Spinal cord (tissue), 10 donors: ENCODE results near the gene ERICH6B. TPM values are rescaled to one million over a fixed set of nuclear protein-coding genes. Genes with fewer than 3 reads are reported as not detected.

Source experiments
- DNase-seq, 6 donors: peaks; one replicate each; pipeline versions ENCODE4 v3.0.0 to v3.0.0-alpha.2; 2013 to 2015; ENCODE audit warnings: low spot score in 6 of 6, low read depth in 4 of 6
- H3K27ac ChIP-seq: one replicate; pipeline ENCODE4 v1.5.1; 2013; ENCODE audit warnings: low read depth, low read length, control low read depth
- H3K27me3 ChIP-seq: one replicate; pipeline ENCODE4 v1.6.1; 2013; ENCODE audit warnings: low read length; ENCODE audit not compliant: control insufficient read depth, insufficient read depth
- H3K36me3 ChIP-seq: one replicate; pipeline ENCODE4 v1.6.1; 2013; ENCODE audit warnings: low read length; ENCODE audit not compliant: control insufficient read depth, insufficient read depth
- H3K4me1 ChIP-seq: one replicate; pipeline ENCODE4 v1.6.1; 2013; ENCODE audit warnings: low read length; ENCODE audit not compliant: control insufficient read depth, insufficient read depth
- H3K4me3 ChIP-seq: one replicate; pipeline ENCODE4 v1.5.1; 2013; ENCODE audit warnings: low read depth, low read length, control low read depth
- H3K9me3 ChIP-seq: one replicate; pipeline ENCODE4 v1.6.1; 2013; ENCODE audit warnings: low read length; ENCODE audit not compliant: control insufficient read depth, insufficient read depth
- WGBS: methylation state at CpG from one replicate; pipeline ENCODE4 v1.1.5; 2013; ENCODE audit warnings: missing lambda C conversion rate; ENCODE audit not compliant: insufficient coverage; 5-methylcytosine and 5-hydroxymethylcytosine counted together
- polyA plus RNA-seq, 2 donors: library from polyadenylated mRNA; unstranded; fragments of 120-200 nt; gene quantifications; one replicate each; pipeline ENCODE4 v1.2.1, GENCODE V29; 2013; ENCODE audit not compliant: insufficient read length in 2 of 2
- total RNA-seq, 2 donors: library from RNA; depleted of rRNA in 1 of 2; stranded (reverse); fragments of 120-200 nt in 1 of 2; fragments of >200 nt in 1 of 2; gene quantifications; one replicate each; pipeline versions ENCODE4 v1.2.3 to v1.2.4, GENCODE V29; 2013 to 2014
- donor health status: healthy.

The ERICH6B gene
- total and polyA plus RNA-seq, 4 donors, result 0.39 to 4.7 (median 2.8) TPM; not detected in 1

GRCh38 chr13:45512098-45512496 is 103.4 kb downstream of the ERICH6B start:
- no peaks in the 10 kb centered on the region for H3K27me3 ChIP-seq
- H3K9me3 ChIP-seq, result no peaks in the 10 kb centered on the region
- WGBS, result no CpG with 5 or more reads among the region's 1 CpG
- DNase-seq, result no peak
- no peak overlapping the region for H3K4me3 ChIP-seq
- no peaks in the 10 kb centered on the region for H3K4me1 ChIP-seq
- H3K36me3 ChIP-seq, result peaks cover 21% of the 10 kb centered on the region
- H3K27ac ChIP-seq, result no peak overlapping the region

- no peaks in the 10 kb centered on the region for H3K4me1 ChIP-seq
- no CpG with 5 or more reads among the region's 3 CpGs for WGBS
- DNase-seq, result peak; percentile 61 to 96 (median 78)
- H3K27ac ChIP-seq, result no peak overlapping the region
- peaks cover 26% of the 10 kb centered on the region for H3K36me3 ChIP-seq
- no peaks in the 10 kb centered on the region for H3K9me3 ChIP-seq
- H3K4me3 ChIP-seq, result no peak overlapping the region
- H3K27me3 ChIP-seq, result no peaks in the 10 kb centered on the region
Measured at GRCh38 chr13:45511310-45512097, 104.0 kb downstream of the ERICH6B start.

- DNase-seq, result peak in 1 of 6 donors; percentile 51
- no peaks in the 10 kb centered on the region for H3K4me1 ChIP-seq
- H3K27me3 ChIP-seq, result no peaks in the 10 kb centered on the region
- WGBS, result no CpG with 5 or more reads among the region's 3 CpGs
- H3K4me3 ChIP-seq, result no peak overlapping the region
- no peak overlapping the region for H3K27ac ChIP-seq
- H3K36me3 ChIP-seq, result peaks cover 33% of the 10 kb centered on the region
- no peaks in the 10 kb centered on the region for H3K9me3 ChIP-seq
Measured at GRCh38 chr13:45510672-45511071, 104.9 kb downstream of the ERICH6B start.

GRCh38 chr13:45508776-45509175 is 106.8 kb downstream of the ERICH6B start:
- 100% methylated on average over 1 of the region's 7 CpGs for WGBS
- no peaks in the 10 kb centered on the region for H3K4me1 ChIP-seq
- no peak for DNase-seq
- H3K36me3 ChIP-seq, result peaks cover 43% of the 10 kb centered on the region
- H3K9me3 ChIP-seq, result no peaks in the 10 kb centered on the region
- no peak overlapping the region for H3K4me3 ChIP-seq
- no peak overlapping the region for H3K27ac ChIP-seq
- H3K27me3 ChIP-seq, result no peaks in the 10 kb centered on the region

- Histone ChIP-seq H3K36me3 (peaks cover 39% of the 10 kb centered on the region), H3K4me3 (no peak overlapping the region), H3K27me3 (no peaks in the 10 kb centered on the region), H3K9me3 (no peaks in the 10 kb centered on the region), H3K4me1 (no peaks in the 10 kb centered on the region), H3K27ac (no peak overlapping the region)
- 88% methylated on average over 5 of the region's 6 CpGs for WGBS
- no peak for DNase-seq
Measured at GRCh38 chr13:45506811-45507210, 108.7 kb downstream of the ERICH6B start.

- H3K27me3 ChIP-seq, result no peaks in the 10 kb centered on the region
- H3K36me3 ChIP-seq, result peaks cover 38% of the 10 kb centered on the region
- no peaks in the 10 kb centered on the region for H3K4me1 ChIP-seq
- H3K27ac ChIP-seq, result no peak overlapping the region
- no peaks in the 10 kb centered on the region for H3K9me3 ChIP-seq
- H3K4me3 ChIP-seq, result no peak overlapping the region
- no peak for DNase-seq
Measured at GRCh38 chr13:45503658-45504057, 111.9 kb downstream of the ERICH6B start.

GRCh38 chr13:45501175-45501526 is 114.4 kb downstream of the ERICH6B start:
- Histone ChIP-seq H3K36me3 (peaks cover 42% of the 10 kb centered on the region), H3K9me3 (no peaks in the 10 kb centered on the region), H3K4me1 (no peaks in the 10 kb centered on the region), H3K27ac (no peak overlapping the region), H3K27me3 (no peaks in the 10 kb centered on the region), H3K4me3 (no peak overlapping the region)
- no CpG with 5 or more reads among the region's 1 CpG for WGBS
- no peak for DNase-seq

- Histone ChIP-seq H3K27me3 (no peaks in the 10 kb centered on the region), H3K9me3 (no peaks in the 10 kb centered on the region), H3K36me3 (peaks cover 39% of the 10 kb centered on the region), H3K4me3 (no peak overlapping the region), H3K4me1 (no peaks in the 10 kb centered on the region), H3K27ac (no peak overlapping the region)
- WGBS, result 80% methylated on average over 1 of the region's 4 CpGs
- no peak for DNase-seq
Measured at GRCh38 chr13:45500492-45501174, 114.9 kb downstream of the ERICH6B start.

GRCh38 chr13:45496942-45497341 is 118.6 kb downstream of the ERICH6B start:
- 100% methylated on average over 2 of the region's 7 CpGs for WGBS
- H3K9me3 ChIP-seq, result no peaks in the 10 kb centered on the region
- no peak overlapping the region for H3K27ac ChIP-seq
- no peak overlapping the region for H3K4me3 ChIP-seq
- peaks cover 29% of the 10 kb centered on the region for H3K36me3 ChIP-seq
- DNase-seq, result no peak
- no peaks in the 10 kb centered on the region for H3K27me3 ChIP-seq
- H3K4me1 ChIP-seq, result no peaks in the 10 kb centered on the region

- Histone ChIP-seq H3K9me3 (no peaks in the 10 kb centered on the region), H3K27ac (no peak overlapping the region), H3K4me3 (no peak overlapping the region), H3K4me1 (no peaks in the 10 kb centered on the region), H3K36me3 (peaks cover 26% of the 10 kb centered on the region), H3K27me3 (no peaks in the 10 kb centered on the region)
- no CpG with 5 or more reads among the region's 1 CpG for WGBS
- no peak for DNase-seq
Measured at GRCh38 chr13:45492538-45492937, 123.0 kb downstream of the ERICH6B start.
